Caco-2 (cell line): Measurements from ENCODE around the gene ETFDH. TPM values are rescaled to one million over a fixed set of nuclear protein-coding genes. Genes with fewer than 3 reads are reported as not detected.
"Not testable (repeated sequence)": the region's sequence is repeated elsewhere in the genome, so short reads cannot be mapped to it uniquely, and the experiment has no call there.

Source experiments
- BruUV-seq: library from RNA; stranded (reverse); fragments of 400-500 nt; replicated peaks from 2 replicates; lab custom pipeline; 2021; lab: Mats Ljungman, UMichigan
- CTCF ChIA-PET: fragments of 300-600 bp; sonication (Branson Sonifier 250); formaldehyde crosslinking; loops from one replicate; lab custom pipeline; 2022; ENCODE audit warnings: antibody characterized with exemption; lab: Charles Lee
- POLR2A ChIA-PET: fragments of 300-600 bp; sonication (Branson Sonifier 250); formaldehyde crosslinking; loops from one replicate; lab custom pipeline; 2022; ENCODE audit warnings: antibody characterized with exemption; lab: Charles Lee
- DNase-seq, 2 experiments: peaks; one replicate each; pipeline versions ENCODE4 v3.0.0 to v3.0.0-alpha.2; 2020 to 2022
- H3K27me3 ChIP-seq: replicated peaks from 2 replicates; pipeline ENCODE4 v1.6.0; 2011; ENCODE audit warnings: low read length; ENCODE audit not compliant: control insufficient read depth, insufficient read depth
- H3K36me3 ChIP-seq: 2 replicates; pipeline ENCODE4 v1.5.1; 2011; ENCODE audit warnings: low read length; ENCODE audit not compliant: control insufficient read depth, insufficient read depth
- H3K4me1 ChIP-seq: fragments of 250-450 bp; sonication (Bioruptor Pico); 2 replicates; pipeline ENCODE4 v1.5.1; 2020; ENCODE audit warnings: mild to moderate bottlenecking
- H3K4me3 ChIP-seq: 2 replicates; pipeline ENCODE4 v1.5.1; 2011; ENCODE audit warnings: low read depth, mild to moderate bottlenecking, control low read depth, low read length
- H3K9me3 ChIP-seq: fragments of 250-450 bp; sonication (Bioruptor Pico); 2 replicates; pipeline ENCODE4 v1.5.1; 2020; ENCODE audit warnings: mild to moderate bottlenecking, moderate library complexity
- H3K27ac Mint-ChIP-seq: one replicate; pipeline ENCODE4 v1.8.0; 2022; ENCODE audit warnings: mixed read lengths; ENCODE audit not compliant: unreplicated experiment
- H3K27me3 Mint-ChIP-seq: one replicate; pipeline ENCODE4 v1.8.0; 2022; ENCODE audit warnings: mixed read lengths; ENCODE audit not compliant: insufficient read depth, unreplicated experiment
- H3K36me3 Mint-ChIP-seq: one replicate; pipeline ENCODE4 v1.8.0; 2022; ENCODE audit warnings: mild to moderate bottlenecking, mixed read lengths; ENCODE audit not compliant: insufficient read depth, unreplicated experiment
- H3K4me1 Mint-ChIP-seq: one replicate; pipeline ENCODE4 v1.8.0; 2022; ENCODE audit warnings: low read depth, mixed read lengths; ENCODE audit not compliant: unreplicated experiment
- H3K4me3 Mint-ChIP-seq: one replicate; pipeline ENCODE4 v1.8.0; 2022; ENCODE audit warnings: mild to moderate bottlenecking, moderate library complexity, mixed read lengths; ENCODE audit not compliant: unreplicated experiment
- H3K9me3 Mint-ChIP-seq: one replicate; pipeline ENCODE4 v1.8.0; 2022; ENCODE audit warnings: mixed read lengths; ENCODE audit not compliant: unreplicated experiment
- intact Hi-C: fragments of 100-400 bp; cut with micrococcal nuclease; formaldehyde crosslinking; loops from one replicate; pipeline ENCODE4 v1.10.0; 2022; ENCODE audit not compliant: unreplicated experiment
- total RNA-seq: library from RNA; stranded (reverse); gene quantifications from 2 replicates; pipeline ENCODE4 v1.2.3, GENCODE V29; 2022
- TF ChIP-seq, protein P1 (sequence below), 2 experiments: fragments of 200-600 bp in 1 of 2; IDR thresholded peaks; 1 replicate in 1 of 2; 2 replicates in 1 of 2; pipeline versions ENCODE4 v1.5.1 to v1.8.0; 2011 to 2022; ENCODE audit warnings: antibody characterized with exemption in 1 of 2, control low read depth in 1 of 2, inconsistent platforms in 1 of 2, low read depth in 1 of 2, low read length in 1 of 2, mild to moderate bottlenecking in 1 of 2, moderate library complexity in 1 of 2; ENCODE audit not compliant: insufficient read depth in 1 of 2, severe bottlenecking in 1 of 2, unreplicated experiment in 1 of 2

The ETFDH gene
- total RNA-seq, 1 experiment from 2014 or later: 6.4 TPM

DNA sequence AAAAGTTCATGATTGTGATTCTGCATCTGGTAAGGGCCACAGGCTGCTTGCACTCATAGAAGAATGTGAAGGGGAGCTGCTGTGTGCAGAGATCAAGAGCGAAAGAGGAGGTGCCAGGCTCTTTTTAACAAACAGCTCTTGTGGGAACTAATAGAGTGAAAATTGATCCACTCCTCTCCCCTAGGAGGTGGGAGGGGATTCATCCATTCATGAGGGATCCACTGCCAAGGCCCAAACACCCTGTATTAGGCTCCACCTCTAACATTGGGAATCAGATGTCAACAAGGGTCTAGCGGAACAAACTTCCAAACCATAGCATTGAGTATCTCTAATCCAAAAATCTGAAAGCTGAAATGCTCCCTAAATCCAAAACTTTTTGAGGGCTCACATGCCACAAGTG is 67.5 kb downstream of the ETFDH start:
- intact Hi-C loops: no loop called here
- no peaks in the 10 kb centered on the region for H3K4me1 ChIP-seq
- H3K9me3 ChIP-seq: no peaks in the 10 kb centered on the region
- no peaks in the 10 kb centered on the region for H3K36me3 Mint-ChIP-seq
- no peak overlapping the region for H3K27ac Mint-ChIP-seq
- H3K36me3 ChIP-seq: no peaks in the 10 kb centered on the region
- no peaks in the 10 kb centered on the region for H3K27me3 ChIP-seq
- H3K4me3 ChIP-seq: no peak overlapping the region
- no peaks in the 10 kb centered on the region for H3K9me3 Mint-ChIP-seq
- no TSS peak for BruUV-seq
- peaks cover 2% of the 10 kb centered on the region for H3K27me3 Mint-ChIP-seq
- no peak overlapping the region for H3K4me3 Mint-ChIP-seq
- ChIA-PET POLR2A (no interaction called here), CTCF (no interaction called here)
- H3K4me1 Mint-ChIP-seq: no peaks in the 10 kb centered on the region
- TF ChIP-seq, protein P1, sequence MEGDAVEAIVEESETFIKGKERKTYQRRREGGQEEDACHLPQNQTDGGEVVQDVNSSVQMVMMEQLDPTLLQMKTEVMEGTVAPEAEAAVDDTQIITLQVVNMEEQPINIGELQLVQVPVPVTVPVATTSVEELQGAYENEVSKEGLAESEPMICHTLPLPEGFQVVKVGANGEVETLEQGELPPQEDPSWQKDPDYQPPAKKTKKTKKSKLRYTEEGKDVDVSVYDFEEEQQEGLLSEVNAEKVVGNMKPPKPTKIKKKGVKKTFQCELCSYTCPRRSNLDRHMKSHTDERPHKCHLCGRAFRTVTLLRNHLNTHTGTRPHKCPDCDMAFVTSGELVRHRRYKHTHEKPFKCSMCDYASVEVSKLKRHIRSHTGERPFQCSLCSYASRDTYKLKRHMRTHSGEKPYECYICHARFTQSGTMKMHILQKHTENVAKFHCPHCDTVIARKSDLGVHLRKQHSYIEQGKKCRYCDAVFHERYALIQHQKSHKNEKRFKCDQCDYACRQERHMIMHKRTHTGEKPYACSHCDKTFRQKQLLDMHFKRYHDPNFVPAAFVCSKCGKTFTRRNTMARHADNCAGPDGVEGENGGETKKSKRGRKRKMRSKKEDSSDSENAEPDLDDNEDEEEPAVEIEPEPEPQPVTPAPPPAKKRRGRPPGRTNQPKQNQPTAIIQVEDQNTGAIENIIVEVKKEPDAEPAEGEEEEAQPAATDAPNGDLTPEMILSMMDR (IDR thresholded peaks at IDR 0.05; ENCODE audit: insufficient read depth in 1 of 2, low read depth in 1 of 2, low read length in 1 of 2, severe bottlenecking in 1 of 2, unreplicated experiment in 1 of 2): no peak
- DNase-seq: no peak

DNA sequence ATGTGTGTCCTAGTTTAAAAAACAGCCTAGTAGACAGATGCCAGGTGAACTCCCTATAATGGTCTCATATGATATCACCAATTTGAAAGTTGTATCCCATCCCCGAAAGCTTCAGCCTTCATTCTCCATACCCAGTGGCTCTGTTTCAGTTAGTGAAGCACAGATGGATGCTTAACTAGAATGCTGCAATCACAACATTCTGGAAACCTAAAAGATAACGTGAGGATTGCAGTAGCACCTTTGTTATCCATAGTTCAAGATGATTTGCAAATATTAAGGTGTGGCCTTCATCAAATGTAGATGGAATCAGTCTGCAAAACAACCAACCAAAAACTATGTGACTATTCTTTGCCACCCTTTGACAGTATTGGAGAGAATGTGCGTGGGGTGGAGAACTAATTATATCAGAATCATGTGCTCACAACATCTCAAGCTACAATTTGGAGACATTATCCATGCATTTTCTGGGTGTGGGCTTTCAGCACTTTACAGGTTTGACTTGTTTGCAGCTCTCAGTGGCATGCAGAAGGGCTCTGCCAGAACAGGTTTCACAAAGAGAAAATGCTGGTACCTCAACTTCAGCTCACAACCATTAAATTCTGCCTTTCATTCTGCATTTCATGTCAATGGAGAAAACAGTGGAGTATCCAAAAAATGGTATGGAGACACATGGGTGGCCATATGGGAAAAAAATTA is 69.4 kb downstream of the ETFDH start:
- H3K9me3 ChIP-seq: no peaks in the 10 kb centered on the region
- Mint-ChIP-seq H3K27me3 (peaks cover 2% of the 10 kb centered on the region), H3K36me3 (no peaks in the 10 kb centered on the region), H3K27ac (no peak overlapping the region), H3K4me1 (no peaks in the 10 kb centered on the region), H3K4me3 (no peak overlapping the region), H3K9me3 (no peaks in the 10 kb centered on the region)
- H3K4me3 ChIP-seq: no peak overlapping the region
- no peaks in the 10 kb centered on the region for H3K27me3 ChIP-seq
- BruUV-seq: no TSS peak
- no peaks in the 10 kb centered on the region for H3K36me3 ChIP-seq
- ChIA-PET POLR2A (no interaction called here), CTCF (no interaction called here)
- TF ChIP-seq, protein P1 (IDR thresholded peaks at IDR 0.05; ENCODE audit: insufficient read depth in 1 of 2, low read depth in 1 of 2, low read length in 1 of 2, severe bottlenecking in 1 of 2, unreplicated experiment in 1 of 2): no peak
- DNase-seq: no peak
- no peaks in the 10 kb centered on the region for H3K4me1 ChIP-seq
- intact Hi-C loops: no loop called here

DNA sequence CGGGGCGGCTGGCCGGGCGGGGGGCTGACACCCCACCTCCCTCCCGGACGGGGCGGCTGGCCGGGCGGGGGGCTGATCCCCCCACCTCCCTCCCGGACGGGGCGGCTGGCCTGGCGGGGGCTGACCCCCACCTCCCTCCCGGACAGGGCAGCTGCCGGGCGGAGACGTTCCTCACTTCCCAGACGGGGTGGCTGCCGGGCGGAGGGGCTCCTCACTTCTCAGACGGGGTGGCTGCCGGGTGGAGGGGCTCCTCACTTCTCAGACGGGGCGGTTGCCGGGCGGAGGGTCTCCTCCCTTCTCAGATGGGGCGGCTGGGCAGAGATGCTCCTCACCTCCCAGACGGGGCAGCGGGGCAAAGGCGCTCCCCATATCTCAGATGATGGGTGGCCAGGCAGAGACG is 74.4 kb downstream of the ETFDH start:
- POLR2A ChIA-PET, H3K9me3 Mint-ChIP-seq: not testable (repeated sequence)

More for the DNA sequence above, 74.4 kb downstream of the ETFDH start:
- H3K4me3 ChIP-seq, H3K27me3 ChIP-seq, H3K4me3 Mint-ChIP-seq, BruUV-seq, H3K9me3 ChIP-seq, H3K27me3 Mint-ChIP-seq, H3K4me1 ChIP-seq, intact Hi-C loops, H3K36me3 Mint-ChIP-seq, DNase-seq, H3K27ac Mint-ChIP-seq, H3K36me3 ChIP-seq, H3K4me1 Mint-ChIP-seq, CTCF ChIA-PET: not testable (repeated sequence)
